GM19193 (cell line): ENCODE measurements around the gene POLR2E.

ENCODE experiments used
- POLR2A ChIP-seq: IDR thresholded peaks from 4 replicates; pipeline ENCODE4 v1.6.1; 2011; ENCODE audit not compliant: insufficient read depth, insufficient read length; ENCODE audit errors: extremely low read depth

POLR2E gene

DNA sequence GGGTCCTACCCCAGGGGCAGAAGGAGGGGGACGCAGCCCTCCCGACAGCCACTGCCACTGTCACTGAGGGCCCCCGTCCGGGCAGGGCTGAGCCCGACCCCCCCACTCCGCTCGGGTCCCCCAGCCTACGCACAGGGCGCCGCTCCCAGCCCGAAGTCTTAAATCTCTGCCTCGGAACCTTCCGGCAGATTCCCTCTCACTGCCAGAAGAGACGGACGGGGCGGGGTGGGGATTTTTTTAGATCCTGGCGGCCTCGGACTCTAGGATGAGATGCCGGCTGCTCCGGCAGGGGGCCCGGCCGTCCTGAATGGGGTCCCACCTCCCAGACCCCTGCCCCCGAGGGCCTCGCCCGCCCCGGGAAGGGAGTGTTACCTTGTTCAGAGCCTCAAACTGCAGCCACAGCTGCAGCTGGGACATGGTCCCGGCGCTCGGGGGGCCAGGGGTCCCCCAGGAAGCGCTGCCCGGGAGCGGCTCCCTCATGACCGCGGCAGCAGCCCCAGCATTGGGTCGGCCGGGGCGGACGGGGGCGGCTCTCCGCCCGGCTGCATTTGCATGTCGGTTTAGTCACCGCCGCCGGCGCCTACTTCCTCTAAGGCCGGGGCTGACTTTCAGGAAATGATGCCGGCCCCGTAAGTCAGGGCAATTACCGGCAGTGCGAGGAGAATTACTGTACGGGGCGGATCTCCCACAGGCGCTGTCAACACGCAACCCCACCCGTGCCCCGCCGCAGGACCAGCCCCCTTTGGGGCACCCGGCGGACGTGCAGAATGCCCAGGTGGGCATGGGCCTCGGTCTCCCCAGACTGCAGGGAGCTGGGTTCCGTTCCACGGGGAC, 36.8 kb upstream of the POLR2E start:
- peak; percentile 80 for TF ChIP-seq POLR2A

DNA sequence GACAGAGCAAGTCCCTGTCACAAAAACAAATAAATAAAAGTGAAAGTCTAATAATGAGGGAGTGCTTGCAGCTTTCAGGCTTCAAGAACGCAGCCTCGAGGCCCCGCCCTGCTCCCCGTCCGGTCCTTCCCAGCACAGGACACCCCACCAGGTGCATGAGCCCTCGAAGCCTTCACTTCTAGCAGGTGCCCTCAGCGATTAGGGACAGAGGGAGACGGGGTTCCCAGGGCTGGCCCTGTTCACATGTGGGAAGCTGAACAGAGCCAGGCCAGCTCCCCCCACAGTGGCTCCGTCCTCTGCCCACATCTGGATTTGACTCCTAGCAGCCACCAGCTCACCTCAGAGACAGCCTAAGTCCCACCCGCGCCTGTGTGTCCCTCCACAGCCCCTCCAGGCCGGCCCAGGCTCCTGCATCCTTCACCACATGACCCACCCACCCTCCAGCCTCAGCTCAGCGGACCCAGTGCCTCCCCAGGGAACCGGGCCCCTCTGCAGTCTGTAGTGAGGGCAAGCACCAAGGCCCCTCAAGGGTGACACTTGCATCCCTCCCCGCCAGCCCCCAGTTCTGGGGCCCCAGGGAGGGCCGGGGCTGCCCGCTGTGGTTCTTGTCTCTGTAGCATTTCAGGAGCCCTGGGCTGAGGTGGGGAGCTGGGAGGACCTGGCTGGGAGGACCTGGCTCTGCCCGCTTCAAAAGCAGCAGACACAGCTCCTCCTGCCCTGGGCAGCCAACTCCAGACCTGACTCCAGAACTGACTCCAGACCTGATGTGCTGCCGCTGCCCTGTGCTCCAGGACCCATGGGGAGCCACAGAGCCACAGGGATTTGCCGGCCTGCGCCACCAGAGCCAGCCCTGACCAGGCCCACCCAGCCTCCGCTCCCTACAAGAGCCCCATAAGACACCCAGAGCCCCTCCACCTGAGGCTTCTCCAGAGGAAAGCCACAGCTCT, 35.9 kb upstream of the POLR2E start:
- TF ChIP-seq POLR2A, result peak; percentile 12

DNA sequence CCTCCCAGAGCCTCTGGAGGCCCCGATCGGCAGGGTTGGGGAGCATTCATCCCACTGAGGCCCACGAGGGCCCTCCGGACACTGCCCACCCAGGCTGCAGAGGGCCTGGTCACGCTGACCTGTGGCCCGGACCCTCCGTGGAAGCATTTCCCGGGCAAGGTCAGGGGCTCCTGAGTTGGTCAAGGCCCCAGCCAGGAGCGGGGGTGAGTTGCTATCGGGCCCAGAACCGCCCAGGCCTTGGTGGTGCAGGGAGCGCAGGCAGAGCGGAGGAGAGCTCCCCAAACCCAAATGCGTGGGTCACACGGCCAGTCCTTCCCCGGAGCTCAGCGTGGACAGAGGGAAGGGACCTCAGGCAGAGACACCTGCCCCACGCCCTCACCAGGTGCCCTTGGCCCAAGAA, 34.4 kb upstream of the POLR2E start:
- TF ChIP-seq POLR2A, result no peak

DNA sequence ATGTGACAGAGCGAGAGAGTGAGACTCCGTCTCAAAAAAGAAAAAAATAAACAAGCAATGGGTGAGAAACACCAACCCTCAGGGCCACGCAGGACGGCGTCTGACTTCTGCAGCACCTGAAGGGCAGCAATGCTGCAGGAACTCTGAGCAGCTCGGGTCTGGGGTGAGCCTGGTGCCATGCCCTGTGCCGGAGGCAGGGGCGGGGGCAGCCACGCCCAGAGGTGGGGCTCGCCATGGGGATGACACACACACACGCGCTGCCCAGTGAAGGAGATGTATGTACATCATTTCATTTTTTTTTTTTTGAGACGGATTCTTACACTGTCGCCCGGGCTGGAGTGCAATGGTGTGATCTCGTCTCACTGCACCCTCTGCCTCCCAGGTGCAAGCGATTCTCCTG, 32.9 kb upstream of the POLR2E start:
- no peak for TF ChIP-seq POLR2A

DNA sequence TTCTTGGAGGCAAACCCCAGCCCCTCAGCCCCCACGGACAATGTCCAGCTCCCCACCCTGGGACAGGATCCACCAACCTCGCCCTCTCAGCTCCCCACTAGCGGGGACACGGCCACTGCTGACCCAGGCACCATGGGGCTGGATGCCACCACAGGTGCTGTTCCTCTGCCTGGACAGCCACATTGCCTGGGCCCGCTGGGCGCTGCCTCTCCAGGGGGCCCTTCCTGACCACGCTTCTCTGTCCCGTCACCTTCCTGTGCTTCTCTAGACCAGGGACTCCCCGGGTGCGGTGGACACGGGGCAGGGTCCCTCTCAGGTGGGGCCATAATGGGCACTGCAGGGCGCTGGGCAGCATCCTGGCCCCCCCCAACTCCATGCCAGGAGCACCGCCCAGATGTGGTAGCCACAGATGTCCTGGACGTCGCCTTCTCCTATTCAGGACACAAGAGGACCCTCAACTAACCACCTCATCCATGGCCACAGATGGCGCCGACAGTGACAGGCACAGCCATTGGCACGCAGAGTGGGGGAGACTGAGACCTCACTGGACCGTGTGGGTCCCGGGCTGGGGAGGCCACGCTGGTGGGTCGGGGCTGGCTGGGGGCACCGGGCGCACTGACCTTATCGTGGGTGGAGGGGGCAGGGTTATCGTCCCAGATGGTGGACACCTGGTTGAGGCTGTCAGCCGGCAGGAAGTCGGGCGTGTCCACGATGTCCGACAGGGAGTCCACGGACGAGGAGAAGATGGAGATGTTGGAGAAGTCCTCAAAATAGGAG, 32.0 kb upstream of the POLR2E start:
- TF ChIP-seq POLR2A, result no peak

DNA sequence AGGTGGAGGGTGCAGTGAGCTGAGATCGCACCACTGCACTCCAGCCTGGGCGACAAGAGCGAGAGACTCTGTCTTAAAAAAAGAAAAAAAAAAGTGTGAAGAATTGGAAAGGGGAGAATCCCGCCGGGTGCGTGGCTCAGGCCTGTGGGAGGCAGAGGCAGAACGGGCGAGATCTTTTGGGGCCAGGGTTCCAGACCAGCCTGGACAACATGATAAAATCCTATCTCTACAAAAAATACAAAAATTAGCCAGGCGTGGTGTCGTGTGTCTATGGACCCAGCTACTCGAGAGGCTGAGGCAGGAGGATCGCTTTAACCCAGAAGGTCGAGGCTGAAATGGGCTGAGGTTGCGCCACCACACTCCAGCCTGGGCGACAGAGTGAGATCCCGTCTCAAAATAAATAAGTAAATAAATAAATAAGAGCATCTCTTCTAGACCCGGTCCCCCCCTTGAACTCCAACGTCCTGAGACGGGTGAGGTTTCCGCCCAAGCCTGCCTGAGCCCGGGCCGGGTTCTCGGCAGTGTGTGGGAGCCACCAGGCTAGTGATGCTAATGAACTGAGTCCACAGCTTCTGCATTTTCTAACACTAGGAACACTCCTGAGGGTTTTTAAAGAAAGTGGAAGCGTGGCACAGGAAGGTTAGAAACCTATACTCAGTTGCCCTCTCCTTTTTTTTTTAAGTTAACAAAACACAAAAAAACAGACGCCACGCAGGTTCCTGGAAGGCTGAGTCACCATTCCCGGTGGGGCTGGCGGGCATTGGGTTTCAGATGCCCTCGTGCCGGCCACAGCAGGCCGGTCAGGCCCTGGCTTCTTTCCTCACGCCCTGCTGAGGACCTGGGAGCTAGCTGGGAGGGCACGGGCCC, 30.7 kb upstream of the POLR2E start:
- no peak for TF ChIP-seq POLR2A

DNA sequence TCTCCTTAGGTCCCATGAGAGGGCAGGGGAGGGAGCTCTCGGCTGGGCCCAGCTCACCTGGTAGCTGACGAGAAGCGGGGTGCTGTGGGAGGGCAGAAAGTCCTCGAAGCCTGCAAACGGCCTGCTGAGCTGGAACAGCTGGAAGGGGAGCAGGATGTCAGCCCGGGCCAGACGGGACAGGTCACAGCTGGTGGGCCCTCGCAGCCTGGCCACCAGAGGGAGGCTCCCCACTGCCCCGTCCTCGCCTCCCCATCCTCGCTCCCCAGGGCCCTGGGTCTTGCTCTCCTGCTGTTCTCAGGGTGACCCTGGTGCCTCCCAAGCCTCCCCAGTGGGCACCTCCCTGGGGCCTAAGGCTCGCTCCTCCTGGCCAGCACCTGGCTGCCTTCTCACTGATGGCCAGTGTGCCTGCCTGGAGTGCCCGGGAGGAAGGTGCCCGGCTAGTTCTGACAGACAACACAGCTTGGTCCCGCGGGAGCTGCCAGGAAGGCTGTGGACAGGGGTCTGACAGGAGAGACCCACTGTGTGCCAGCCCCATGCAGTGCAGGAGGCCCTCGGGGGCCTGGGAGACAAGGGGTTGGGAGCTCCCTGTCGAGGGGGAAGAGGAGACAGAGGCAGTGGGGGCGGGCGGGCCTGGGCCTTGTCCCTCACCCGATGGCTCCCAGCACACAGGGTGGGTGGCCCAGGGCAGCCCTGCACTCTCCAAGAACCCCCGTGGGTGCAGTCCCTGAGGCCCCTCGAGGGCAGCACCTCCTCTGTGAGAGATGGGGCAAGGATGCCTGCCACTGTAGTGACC, 28.9 kb upstream of the POLR2E start:
- no peak for TF ChIP-seq POLR2A

DNA sequence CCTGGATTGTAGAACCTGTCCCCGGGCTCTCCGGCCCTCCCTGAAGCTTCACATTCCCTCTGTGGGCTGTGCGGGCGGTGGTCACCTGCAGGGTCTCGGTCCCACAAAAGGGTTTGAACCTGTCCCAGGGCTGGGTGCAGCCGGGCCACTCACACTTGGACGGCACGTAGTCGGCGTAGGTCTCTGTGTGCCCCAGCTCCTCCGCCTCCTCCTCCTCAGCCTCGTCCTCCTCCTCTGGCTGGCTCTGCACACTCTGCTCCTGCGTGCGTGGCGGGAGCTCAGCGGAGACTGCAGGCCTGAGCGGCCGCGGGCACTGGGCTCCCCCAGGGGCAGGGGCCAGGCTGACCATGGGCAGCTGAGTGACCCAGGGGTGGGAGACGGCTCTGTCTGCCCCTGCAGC, 28.2 kb upstream of the POLR2E start:
- TF ChIP-seq POLR2A, result no peak

DNA sequence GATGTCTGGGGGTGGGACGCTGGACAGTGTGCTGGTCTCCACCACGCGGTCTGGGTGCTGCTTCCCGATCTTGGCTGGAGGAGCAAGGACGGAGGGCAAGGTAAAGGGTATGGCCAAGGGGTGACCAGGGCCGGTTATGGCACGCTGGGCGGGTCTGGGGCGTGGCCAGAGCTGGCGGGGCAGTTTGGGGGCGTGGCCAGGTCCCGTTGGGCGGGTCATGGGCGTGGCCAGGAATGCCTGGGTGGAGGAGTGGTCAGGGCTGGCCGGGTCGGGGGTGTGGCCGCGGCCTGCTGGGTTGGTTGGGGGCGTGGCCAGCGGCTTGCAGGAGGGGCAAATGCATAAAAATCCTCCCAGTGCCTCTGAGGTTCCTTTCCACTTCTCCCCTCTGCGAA, 27.8 kb upstream of the POLR2E start:
- TF ChIP-seq POLR2A, result no peak

DNA sequence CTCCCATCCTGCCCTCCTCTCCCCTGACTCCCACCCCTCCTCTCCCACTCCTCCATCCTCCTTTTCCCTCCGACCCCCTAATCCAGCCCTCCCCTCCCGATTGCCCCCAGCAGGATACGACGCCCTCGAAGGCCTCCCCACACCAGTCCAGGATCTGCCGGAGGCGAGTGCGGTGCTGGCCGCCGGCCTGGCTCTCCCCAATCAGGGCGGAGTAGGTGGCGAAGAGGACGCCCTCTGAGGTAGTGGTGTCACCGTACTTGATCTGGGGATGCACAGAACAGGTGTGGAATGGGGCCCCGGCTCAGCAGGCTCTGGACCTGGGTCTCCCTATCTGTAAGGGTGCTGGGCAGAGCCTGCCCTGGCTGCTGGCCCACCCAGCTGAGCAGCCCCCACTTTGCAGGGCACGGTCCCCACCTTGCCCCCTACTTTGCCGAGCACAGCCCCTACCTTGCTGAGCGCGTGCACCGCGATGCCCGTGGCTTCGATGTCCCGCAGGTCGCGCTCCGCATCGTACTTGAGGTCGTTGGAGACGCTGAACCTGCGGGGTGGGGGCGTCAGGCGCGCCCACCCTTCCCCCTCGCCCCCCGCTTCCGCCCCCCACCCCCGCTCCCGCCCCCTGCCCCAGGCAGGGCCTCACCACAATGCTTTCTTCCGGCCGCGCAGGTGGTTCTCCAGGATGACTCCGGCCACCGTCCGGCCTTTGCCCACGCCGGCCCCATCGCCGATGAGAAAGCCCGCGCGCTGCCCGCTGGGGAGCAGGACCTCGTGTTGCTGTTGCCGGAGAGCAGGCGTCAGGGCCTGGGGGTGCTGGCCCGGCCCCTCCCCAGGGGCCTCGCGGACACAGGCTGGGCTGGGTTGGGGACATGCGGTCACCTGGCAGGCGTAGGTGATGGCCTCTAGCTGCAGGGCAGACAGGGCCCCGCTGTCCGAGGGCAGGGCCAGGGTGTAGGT, 27.1 kb upstream of the POLR2E start:
- no peak for TF ChIP-seq POLR2A

DNA sequence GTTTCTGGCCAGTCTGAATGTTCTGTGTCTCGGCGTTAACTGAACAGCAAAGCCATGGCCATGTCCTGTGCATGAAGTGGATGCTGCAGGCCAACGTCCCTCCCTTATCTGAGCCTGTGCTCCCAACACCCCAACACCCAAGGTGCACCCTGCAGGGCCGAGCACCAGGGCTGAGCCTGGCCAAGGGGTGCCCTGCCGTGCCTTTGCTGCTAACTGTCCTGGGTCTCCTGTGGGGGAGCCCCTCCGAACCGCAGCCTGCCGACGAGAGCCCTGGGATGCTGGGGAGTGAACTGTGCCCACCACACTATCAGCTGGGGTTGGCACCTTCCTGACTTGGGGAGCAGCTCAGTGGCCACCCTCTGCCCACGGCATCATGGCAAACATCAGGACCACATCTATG, 26.2 kb upstream of the POLR2E start:
- no peak for TF ChIP-seq POLR2A

DNA sequence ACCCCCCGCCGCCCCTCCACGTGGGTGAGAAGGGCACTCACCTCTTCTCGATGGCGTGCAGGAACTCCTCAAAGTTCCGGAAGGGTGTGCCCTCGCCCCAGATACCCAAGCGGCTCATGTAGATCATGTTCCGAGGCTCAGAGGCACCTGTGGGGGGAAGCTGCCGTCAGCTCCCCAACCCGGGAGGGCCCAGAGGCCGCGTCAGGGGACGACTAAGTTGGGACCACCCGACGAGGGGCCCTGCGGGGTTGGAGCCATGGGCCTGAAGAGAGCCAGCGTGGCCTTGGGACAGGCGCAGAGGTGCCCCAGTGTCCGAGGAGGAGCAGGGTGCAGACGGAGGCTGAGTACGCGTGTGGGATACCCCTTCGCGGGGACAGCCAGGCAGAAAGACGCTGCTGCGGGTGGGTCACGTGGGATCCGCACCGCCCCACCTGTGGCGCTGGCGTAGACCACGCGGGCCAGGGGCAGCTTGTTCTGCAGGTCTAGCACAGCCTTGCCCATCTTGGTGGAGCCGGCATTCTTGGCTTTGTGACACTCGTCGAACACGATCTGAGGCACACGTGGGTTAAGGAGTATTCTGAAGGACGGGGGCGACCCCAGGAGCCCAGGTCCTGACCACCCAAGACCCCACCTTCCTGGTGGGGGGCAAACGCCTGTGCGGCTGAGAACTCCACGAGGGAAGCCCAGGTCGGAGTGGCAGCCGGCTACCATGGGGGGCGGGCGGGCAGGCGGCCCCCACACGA, 24.5 kb upstream of the POLR2E start:
- no peak for TF ChIP-seq POLR2A

DNA sequence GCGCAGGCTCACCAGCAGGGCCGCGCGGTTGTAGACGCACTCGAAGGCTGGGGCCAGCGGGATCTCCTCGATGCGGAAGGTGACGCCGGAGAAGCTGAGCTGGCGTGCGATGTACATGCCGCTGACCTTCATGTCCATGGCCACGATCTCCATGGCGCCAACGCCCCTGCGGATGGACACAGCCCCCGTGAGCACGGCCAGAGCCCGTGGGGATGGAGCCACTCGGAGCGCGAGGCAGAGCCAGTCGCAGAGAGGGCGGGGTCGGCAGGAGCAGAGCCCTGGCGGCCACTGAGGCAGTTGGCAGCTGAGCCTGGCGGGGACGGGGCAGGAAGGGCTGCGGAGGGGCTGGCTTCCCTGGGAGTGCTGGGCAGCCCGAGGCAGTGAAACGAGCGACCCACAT, 23.8 kb upstream of the POLR2E start:
- no peak for TF ChIP-seq POLR2A
